HG03095 (cell line): ENCODE results near the gene SNAPIN.

ENCODE experiments used
- ATAC-seq: cut with Tn5 transposase; IDR thresholded peaks from one replicate; pipeline ENCODE4 v1.9.1; 2021; ENCODE audit warnings: moderate library complexity; ENCODE audit not compliant: unreplicated experiment

The SNAPIN gene

DNA sequence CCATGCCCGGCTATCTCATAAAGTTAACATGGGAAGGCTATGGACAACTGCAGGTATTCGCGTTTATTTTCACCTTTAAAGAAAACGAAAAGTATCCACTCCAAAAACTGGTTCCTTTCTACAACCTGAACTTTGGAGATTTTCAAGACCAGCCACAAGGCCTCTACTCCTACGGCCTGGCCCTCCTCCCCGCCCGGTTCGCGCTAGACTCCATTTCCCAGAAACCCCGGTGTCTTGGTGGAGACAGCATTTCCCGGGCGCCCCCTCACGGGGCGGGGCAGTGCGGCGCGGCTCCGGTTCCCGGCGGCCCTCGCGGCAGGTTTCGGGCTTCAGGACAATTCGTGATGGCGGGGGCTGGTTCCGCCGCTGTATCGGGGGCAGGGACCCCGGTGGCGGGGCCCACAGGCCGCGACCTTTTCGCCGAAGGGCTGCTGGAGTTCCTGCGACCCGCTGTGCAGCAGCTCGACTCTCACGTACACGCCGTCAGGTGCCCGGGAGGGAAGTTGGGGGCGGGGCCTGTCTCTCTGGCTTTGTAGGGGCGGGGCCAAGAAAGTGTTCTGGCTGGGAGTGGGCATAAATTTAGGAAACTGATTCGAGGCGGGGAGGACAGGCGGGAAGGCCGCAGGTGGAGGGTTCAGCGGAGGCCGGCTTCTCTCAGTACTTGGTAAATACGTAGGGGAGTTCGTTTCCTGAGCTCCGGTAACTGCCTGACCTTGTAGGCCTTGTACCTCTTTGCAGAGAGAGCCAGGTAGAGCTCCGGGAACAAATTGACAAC, at the start of gene SNAPIN:
Gene SNAPIN (plus strand): TSS at position 304 of the 775 bp plus-strand sequence. CDS start 41 bp downstream, at position 345.
- ATAC-seq, result peak; percentile 85

DNA sequence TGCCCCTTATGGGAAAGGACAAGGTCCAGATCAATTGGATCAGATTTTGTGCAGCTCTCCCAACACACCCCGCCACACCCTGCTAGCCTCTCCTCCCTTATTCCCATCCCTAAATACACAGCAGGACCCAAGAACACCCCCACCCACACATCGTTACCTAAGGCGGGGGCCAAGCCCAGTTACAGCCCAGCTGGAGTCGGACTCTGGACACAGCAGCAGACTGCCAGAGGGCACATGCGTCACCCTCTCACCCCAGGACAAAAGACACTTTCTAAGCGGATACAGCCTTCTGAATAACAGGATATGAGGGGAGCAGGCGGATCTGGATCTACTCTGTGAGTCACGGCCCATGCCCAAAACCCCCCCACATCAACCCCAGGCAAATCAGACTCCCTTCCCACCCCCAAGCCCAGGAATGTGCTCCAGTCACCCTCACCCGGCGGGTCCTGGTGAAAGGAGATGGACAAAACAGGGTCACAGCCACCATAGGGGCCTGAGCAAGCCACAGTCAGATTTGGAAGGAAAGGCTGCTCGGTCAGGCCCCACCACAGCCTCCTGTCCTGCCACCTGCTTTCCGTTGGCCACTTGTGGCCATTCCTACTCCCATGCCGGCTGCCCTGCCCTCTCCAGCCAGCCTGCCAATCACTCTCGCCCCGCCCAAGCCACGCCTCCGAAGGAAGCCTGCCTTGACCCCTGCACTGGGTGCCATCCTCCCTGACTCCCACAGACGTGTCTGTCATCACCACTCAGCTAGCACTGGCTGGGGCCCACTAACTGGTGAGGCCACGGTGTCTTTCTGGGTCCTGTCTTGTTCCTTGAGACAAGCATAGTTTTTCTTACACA, 49.5 kb upstream of the SNAPIN start:
- no peak for ATAC-seq

- no peak for ATAC-seq
These were observed 49.0 kb upstream of the SNAPIN start for GRCh38 chr1:153609585-153609907.

DNA sequence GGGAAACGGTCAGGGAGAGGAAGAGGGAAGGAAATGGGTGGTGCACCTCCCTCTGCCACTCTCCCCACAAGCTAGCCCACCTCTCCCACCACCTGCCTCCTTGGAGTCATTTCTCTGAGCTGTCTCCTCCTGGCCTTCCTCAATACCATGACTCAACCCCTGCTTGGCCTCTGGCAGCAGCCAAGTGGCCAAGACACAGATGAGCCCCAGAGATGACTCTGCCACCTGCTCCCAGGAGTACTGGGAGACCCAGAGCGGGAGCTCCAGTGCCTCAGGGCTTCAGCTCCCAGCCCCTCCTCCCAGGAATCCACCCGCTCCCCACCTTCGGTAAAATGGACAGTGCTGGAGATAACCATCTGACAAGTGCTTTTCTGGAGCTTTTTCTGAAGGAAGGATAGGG, 48.2 kb upstream of the SNAPIN start:
- no peak for ATAC-seq

DNA sequence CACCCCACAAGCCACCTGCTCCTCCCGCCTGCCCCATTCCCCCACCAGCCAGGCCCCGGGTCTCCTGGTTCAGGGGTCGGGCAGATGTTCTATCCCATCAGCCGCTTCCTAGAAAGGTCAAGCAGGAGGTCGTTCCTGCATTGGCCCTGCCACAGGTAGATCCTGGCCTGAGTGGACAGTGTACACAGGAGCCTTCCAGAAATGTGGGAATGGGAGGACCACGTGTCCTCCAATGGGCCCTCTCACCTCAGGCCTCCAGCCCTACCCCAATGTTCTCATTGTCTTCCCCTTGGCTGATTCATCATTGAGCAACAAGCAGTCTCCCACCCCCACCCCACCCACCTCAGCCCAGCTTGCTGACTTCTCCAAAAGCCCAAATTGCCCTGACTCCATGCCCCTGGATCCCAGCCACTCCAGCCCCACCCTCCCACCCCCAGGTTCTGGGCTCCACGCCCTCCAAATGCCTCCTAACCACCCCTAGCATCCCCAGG, 47.6 kb upstream of the SNAPIN start:
- ATAC-seq, result no peak

GRCh38 chr1:153611356-153611755, 47.1 kb upstream of the SNAPIN start:
- no peak for ATAC-seq

- ATAC-seq, result no peak
These were observed 46.3 kb upstream of the SNAPIN start for GRCh38 chr1:153612111-153612754.

DNA sequence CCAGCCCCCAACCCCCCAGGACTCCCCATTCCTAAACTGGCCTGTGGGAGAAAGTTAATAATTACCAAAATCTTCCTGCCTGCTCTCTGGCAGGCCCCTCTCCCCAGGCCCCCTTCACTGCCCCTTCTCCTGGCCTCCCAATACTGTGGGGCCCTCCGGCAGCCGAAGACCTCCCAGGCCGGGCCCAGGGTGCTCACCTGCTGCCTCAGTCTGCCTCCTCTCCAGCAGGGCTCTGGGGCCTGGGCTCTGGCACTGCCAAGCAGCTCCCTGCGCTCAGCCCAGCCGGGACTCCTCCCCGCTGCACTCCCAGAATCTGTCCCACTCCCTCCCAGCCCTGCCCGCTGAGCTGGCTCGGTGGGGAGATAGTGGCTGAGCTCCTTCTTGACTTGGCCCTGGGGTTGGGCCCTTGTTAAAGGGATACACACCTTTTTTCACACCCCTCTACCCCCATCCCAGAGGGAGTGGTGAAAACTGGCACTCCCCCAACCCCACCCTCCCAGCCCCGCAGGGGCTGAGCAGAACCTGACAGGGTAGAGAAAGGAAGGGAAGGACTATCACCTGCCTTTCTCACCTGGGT, 45.7 kb upstream of the SNAPIN start, which contains the start of gene S100A16:
Gene S100A16 (minus strand): TSS at position 383 of the 577 bp plus-strand sequence. CDS start 4,986 bp downstream, outside the sequence.
- no peak for ATAC-seq

DNA sequence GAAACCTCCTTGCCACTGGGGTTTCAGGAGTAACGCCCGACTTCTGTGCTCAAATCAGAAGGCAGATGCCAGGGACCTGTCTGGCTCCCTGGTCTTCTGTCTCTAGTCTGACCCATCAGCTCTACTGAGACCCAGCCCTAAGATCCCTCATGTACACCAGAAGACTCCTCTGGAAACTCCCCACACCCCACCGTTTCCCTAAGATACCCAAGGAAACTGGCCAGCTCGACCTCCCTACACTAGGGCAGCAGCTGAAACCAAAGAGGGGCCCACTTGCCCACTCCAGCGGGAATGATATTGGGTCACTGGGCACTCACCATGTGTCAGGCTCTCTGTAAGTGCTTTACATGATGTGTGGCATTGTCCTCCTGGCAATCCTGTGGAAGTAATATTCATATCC, 45.1 kb upstream of the SNAPIN start:
- no peak for ATAC-seq

GRCh38 chr1:153614189-153614900, 44.2 kb upstream of the SNAPIN start:
- ATAC-seq, result no peak

DNA sequence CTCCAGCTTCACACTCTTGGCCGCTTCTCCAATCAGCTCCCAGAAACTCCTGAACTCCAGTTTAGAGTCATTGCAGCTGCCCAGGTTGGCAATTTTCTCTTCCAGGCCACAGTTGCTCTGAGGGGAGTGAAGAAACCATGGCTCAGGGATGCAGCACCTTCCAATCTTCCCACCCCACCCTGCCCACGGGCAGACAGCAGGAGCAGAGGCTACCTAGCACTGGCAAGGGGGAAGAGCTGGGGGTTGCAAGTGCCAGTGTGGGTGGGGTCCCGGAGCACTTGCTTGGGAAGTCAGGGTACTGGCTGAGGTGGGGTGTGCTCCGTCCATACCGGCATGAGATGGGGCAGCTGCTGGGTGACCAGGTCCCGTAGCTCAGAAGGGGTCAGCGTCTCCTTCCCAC, 43.6 kb upstream of the SNAPIN start:
- no peak for ATAC-seq

DNA sequence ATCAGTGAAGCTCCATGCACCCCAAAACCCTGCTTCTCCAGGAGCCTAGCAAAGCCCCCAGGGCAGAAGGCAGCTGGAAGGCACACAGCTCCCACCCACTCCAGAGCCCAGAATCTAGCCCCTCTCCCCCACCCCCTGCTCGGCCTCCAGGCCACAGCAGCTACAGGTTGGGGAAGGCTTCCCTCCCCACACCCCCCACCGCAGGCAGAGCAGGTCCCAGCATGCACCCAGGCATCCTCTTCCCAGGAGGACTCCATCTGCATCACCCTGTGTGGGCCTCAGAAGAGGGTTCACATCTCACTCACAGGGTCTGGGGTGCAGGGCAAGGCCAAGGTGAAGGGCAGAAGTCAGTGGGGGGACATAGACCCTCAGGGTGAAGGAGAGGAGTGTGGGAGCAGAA, 43.1 kb upstream of the SNAPIN start:
- ATAC-seq, result no peak

- no peak for ATAC-seq
These were observed 42.2 kb upstream of the SNAPIN start, which contains the start of gene S100A14 for GRCh38 chr1:153616144-153616916. S100A14 (minus strand) TSS chr1:153616325; CDS start chr1:153615858, 467 bp downstream.

- ATAC-seq, result no peak
These were observed 41.6 kb upstream of the SNAPIN start for GRCh38 chr1:153616917-153617311.

DNA sequence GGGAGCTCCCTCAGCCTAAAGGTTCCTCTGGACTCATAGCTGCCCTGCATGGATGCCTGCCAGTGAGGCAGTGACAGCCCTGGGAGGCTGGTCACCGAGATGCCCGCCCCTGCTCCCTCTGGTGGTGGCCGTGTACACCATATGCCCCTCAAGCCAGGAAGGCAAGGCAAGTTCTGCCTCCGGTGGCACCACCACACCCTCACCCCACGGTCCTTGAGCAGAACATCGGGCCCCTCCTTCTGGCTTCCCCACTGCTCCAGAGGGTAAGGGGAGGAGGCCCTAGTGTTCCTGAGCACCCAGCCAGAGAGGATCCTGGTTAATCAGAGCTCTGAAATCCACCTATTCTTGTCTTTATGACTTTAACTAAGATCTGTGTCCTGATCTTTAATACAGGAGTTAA, 40.8 kb upstream of the SNAPIN start:
- no peak for ATAC-seq

DNA sequence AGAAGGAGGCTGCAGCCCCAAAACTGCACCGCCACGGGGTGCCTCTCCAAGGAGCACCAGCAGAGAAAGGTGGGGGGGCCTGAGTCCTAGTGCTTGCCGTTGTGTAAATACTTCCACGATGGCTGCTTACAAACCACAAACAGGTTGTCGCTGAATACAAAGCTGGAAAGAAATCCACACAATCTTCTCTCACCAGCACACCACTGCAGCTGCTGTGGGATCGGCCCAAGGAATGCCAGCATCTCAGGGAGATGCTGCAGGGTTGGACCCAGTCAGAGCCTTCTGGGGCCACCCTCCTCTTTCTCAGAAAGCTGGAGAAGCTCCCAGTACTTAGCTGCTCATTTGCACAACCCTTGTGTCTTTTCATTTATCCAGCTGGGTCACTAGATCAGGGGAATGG, 39.3 kb upstream of the SNAPIN start:
- ATAC-seq, result no peak

DNA sequence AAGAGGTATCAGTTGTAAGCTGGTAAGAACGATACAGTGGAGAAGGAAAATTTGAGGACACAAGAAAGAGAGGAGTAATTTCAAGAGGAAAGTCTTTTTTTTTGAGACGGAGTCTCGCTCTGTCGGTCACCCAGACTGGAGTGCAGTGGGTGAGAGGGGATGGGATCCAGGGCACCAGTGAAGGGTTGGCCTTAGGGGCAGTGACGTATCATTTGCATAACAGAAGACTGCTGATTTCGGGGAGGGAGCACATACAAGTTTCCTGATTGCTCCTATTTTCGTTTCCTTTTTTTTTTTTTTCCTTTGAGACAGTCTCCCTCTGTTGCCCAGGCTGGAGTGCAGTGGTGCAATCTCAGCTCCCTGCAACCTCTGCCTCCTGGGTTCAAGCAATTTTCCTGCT, 35.4 kb upstream of the SNAPIN start:
- ATAC-seq, result no peak

DNA sequence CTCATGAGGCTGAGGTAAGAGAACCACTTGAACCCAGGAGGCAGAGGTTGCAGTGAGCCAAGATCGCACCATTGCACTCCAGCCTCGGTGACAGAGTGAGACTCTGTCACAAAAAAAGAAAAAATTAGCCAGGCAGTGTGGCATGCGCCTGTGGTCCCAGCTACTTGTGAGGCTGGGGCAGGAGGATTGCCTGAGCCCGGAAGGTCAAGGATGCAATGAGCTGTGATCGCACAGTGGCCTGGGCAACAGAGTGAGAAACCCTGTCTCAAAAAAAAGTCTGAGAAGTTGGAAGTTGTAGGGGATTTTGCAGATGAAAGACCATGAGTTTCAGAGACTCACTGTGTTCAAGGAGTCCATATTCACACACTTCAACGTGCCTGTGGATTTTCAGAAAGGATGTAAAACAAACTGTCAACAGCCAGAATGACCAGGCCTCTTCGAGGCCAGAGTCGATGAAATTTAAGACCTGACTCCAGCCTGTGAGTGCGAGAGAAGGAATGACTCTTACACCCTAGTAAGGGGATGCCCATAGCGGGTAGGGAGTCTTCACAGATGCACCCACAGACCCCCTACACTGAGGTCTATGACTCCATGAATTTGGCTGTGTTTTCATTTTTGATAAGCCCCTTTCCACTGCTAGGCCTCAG, 33.4 kb upstream of the SNAPIN start:
- no peak for ATAC-seq

DNA sequence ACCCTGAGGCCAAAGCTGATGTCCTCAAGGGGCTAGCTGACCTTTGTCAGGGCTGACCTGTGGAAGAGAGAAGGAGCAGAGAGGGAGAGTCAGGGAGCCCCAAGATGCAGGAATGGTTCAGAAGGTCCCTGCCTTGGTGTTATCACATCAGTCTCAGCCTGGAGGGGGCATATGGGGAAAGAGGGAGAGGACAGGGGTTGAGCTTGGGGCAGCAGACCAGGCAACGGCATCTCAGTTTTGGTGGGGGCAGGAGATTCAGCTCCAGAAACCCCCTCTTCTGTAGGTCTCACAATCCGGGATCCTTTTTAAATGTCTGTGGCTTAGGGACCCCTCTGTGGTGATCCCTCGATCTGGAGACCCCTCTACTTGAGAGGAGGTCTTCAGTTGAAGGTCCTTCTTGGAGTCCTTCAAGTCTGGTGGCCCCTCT, 32.0 kb upstream of the SNAPIN start:
- no peak for ATAC-seq
